ENCODE measurements around the gene SPINK4. TPM values are rescaled to one million over a fixed set of nuclear protein-coding genes. Genes with fewer than 3 reads are reported as not detected.
A peak's percentile ranks its signal among the peaks of the same experiment; 100 is the strongest.

The SPINK4 gene
- total RNA-seq, 1 donor from 2014 or later: not detected

DNA sequence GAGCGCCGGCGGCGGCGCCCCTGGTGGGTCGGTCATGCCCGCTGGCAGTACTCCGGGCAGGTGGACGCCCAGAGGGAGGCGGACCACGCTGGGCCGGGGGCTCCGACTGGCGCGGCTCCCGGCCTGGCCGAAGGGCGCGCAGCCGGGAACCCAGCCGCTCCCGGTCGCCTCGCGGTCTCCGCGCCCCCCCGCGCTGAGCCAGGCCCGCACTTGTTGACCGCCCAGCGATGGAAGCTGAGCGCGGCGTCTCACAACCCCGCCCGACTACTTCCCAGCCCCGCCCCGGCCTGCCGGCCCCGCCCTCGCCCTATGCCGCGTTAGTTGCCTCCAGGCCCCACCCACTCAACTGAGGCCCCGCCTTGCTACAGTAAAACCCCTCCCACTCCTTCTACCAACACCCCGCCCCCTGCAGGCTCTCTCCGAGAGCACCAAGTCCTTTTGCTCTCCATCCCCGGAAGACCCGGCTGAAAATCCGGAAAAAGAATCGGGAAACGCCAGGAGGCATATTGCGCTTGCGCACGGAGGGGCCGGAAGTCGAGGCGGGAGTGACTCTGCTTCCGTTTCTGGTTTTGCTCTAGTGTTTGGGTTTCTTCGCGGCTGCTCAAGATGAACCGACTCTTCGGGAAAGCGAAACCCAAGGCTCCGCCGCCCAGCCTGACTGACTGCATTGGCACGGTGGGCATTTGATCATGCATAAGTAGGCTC lies 24.7 kb downstream of the SPINK4 start, which contains the start of the genes BAG1 and CHMP5:
TSS of gene BAG1 (minus strand) at position 236 of the 705 bp plus-strand sequence.
TSS of gene CHMP5 (plus strand) at position 577 of the 705 bp plus-strand sequence. CDS start at position 607, 30 bp downstream.
- Mint-ChIP-seq H3K36me3 (ENCODE audit: unreplicated experiment) (peaks cover 35% of the 10 kb centered on the region), H3K27me3 (ENCODE audit: unreplicated experiment) (no peaks in the 10 kb centered on the region), H3K9me3 (ENCODE audit: unreplicated experiment) (no peaks in the 10 kb centered on the region), H3K4me1 (ENCODE audit: unreplicated experiment) (peaks cover 26% of the 10 kb centered on the region), H3K27ac (ENCODE audit: unreplicated experiment) (peak within 1 kb of the TSS; percentile 90), H3K4me3 (ENCODE audit: unreplicated experiment) (peak within 1 kb of the TSS; percentile 85)
- TF ChIP-seq, protein P1, sequence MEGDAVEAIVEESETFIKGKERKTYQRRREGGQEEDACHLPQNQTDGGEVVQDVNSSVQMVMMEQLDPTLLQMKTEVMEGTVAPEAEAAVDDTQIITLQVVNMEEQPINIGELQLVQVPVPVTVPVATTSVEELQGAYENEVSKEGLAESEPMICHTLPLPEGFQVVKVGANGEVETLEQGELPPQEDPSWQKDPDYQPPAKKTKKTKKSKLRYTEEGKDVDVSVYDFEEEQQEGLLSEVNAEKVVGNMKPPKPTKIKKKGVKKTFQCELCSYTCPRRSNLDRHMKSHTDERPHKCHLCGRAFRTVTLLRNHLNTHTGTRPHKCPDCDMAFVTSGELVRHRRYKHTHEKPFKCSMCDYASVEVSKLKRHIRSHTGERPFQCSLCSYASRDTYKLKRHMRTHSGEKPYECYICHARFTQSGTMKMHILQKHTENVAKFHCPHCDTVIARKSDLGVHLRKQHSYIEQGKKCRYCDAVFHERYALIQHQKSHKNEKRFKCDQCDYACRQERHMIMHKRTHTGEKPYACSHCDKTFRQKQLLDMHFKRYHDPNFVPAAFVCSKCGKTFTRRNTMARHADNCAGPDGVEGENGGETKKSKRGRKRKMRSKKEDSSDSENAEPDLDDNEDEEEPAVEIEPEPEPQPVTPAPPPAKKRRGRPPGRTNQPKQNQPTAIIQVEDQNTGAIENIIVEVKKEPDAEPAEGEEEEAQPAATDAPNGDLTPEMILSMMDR (IDR thresholded peaks at IDR 0.05): peak; percentile 52
- DNase-seq (ENCODE audit: extremely low spot score, unreplicated experiment): peak; percentile 100

DNA sequence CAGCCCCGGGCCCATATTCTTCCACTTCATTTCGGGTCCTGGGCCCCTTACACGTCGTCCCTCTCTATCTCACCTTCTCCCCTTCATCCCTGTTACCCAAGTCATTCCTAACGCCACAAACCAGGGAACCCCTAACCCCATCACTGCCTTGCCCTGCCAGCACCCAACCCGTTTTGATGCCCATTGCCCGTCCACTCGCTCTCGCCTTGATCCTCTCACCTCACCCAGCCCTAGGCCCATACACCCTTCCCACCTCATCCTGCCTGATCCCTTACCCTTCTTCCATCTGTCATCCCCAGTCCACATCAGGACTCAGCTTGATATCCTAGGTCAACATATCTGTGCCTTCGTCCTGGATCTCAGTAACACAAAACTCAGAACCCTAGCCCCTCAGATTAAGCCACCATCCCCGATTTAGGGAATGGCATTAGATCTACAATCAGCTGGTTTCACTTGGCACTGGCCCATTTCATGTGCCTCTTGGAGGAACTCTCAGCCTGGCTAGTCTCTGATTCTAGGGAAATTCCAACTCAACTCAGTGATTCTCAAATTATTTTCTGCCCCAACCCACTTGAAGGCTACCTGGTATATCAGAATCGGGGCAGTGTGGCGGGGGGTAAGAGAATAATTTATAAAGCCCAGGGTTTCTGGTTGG lies 25.4 kb downstream of the SPINK4 start:
- TF ChIP-seq, protein P1 (IDR thresholded peaks at IDR 0.05): no peak
- H3K9me3 Mint-ChIP-seq (ENCODE audit: unreplicated experiment): no peaks in the 10 kb centered on the region
- H3K27ac Mint-ChIP-seq (ENCODE audit: unreplicated experiment): peak overlapping the region; percentile 90
- H3K27me3 Mint-ChIP-seq (ENCODE audit: unreplicated experiment): no peaks in the 10 kb centered on the region
- DNase-seq (ENCODE audit: extremely low spot score, unreplicated experiment): no peak
- H3K36me3 Mint-ChIP-seq (ENCODE audit: unreplicated experiment): peaks cover 30% of the 10 kb centered on the region
- peak overlapping the region; percentile 83 for H3K4me3 Mint-ChIP-seq (ENCODE audit: unreplicated experiment)
- peaks cover 26% of the 10 kb centered on the region for H3K4me1 Mint-ChIP-seq (ENCODE audit: unreplicated experiment)

DNA sequence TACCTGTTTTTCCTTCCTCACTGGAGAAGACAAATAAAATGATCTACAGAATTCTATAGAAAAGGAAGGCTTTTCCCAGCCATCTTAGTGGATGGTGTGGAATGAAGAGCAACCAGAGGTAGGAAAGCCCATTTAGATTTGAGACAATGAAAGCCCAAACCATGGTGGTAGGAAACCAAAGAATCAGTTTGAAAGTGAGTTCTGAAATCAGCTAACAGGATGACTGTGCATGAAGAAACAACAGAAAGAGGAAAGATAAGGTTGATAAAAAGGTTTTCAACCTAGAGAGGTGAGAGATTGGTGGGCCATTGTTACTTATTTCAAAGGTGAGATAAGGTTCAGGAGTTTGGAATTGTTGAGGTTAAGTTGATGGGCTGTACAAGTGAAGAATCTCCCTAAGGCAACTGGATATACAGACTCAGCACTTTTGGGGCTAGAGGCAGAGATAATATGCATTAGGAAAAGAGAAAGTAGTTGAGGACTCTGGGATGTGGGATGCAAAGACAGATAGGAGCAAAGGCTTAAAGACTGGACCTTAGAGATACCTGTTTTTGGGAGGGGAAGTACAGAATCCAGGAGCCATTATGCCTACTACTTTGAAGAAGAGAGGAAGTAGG lies 27.3 kb downstream of the SPINK4 start:
- Mint-ChIP-seq H3K27me3 (ENCODE audit: unreplicated experiment) (no peaks in the 10 kb centered on the region), H3K4me1 (ENCODE audit: unreplicated experiment) (peaks cover 26% of the 10 kb centered on the region), H3K27ac (ENCODE audit: unreplicated experiment) (no peak overlapping the region), H3K4me3 (ENCODE audit: unreplicated experiment) (no peak overlapping the region), H3K9me3 (ENCODE audit: unreplicated experiment) (no peaks in the 10 kb centered on the region), H3K36me3 (ENCODE audit: unreplicated experiment) (peaks cover 29% of the 10 kb centered on the region)
- no peak for DNase-seq (ENCODE audit: extremely low spot score, unreplicated experiment)
- TF ChIP-seq, protein P1 (IDR thresholded peaks at IDR 0.05): no peak

DNA sequence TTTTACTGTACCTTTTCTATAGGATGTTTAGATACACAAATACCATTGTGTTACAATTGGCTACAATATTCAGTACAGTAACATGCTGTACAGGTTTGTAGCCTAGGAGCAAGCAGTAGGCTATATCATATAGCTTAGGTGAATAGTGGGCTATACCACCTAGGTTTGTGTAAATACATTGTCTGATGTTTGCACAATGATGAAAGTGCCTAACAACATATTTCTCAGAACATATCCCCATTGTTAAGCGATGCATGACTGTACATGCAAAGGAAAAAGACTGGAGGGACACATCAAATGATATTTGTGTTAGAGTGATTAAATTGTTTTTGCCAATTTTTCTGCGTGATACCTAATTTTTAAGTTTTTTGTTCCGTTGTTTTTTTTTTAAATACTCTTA lies 30.2 kb downstream of the SPINK4 start:
- Mint-ChIP-seq H3K36me3 (ENCODE audit: unreplicated experiment) (peaks cover 41% of the 10 kb centered on the region), H3K27me3 (ENCODE audit: unreplicated experiment) (no peaks in the 10 kb centered on the region), H3K4me1 (ENCODE audit: unreplicated experiment) (peaks cover 13% of the 10 kb centered on the region), H3K4me3 (ENCODE audit: unreplicated experiment) (no peak overlapping the region), H3K27ac (ENCODE audit: unreplicated experiment) (no peak overlapping the region), H3K9me3 (ENCODE audit: unreplicated experiment) (no peaks in the 10 kb centered on the region)
- TF ChIP-seq, protein P1 (IDR thresholded peaks at IDR 0.05): no peak
- DNase-seq (ENCODE audit: extremely low spot score, unreplicated experiment): no peak

DNA sequence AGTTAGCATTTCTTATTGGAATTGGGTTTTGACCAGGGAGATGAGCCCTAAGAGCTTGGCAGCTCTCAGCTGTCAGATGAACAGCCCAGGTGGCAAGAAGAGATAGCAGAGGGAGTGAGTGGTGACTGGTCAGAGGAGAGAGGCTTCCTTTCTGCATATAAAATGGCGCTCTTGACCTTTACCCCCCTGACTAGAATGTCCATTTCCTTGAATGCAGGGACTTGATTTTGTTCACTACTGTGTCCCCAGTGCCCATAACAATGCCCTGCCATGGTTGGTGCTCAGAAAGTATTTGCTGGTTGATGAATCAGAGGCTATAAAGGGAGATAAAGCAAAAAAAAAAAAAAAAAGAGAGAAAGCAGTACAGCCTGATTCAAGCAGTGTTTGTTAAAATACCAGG lies 32.1 kb downstream of the SPINK4 start:
- H3K27ac Mint-ChIP-seq (ENCODE audit: unreplicated experiment): no peak overlapping the region

More for the DNA sequence above, 32.1 kb downstream of the SPINK4 start:
- peak; percentile 13 for DNase-seq (ENCODE audit: extremely low spot score, unreplicated experiment)
- Mint-ChIP-seq H3K4me3 (ENCODE audit: unreplicated experiment) (no peak overlapping the region), H3K4me1 (ENCODE audit: unreplicated experiment) (no peaks in the 10 kb centered on the region), H3K27me3 (ENCODE audit: unreplicated experiment) (no peaks in the 10 kb centered on the region), H3K9me3 (ENCODE audit: unreplicated experiment) (no peaks in the 10 kb centered on the region), H3K36me3 (ENCODE audit: unreplicated experiment) (peaks cover 48% of the 10 kb centered on the region)
- TF ChIP-seq, protein P1 (IDR thresholded peaks at IDR 0.05): no peak

Measured in osteocyte (in vitro differentiated cells).